Activated CD8-positive, alpha-beta memory T cell treated with anti-CD3 and anti-CD28 coated beads for 24 hours (primary cell): ENCODE data around the gene PTBP3.
"Not testable (repeated sequence)": the region's sequence is repeated elsewhere in the genome, so short reads cannot be mapped to it uniquely, and the experiment has no call there.

Experiments
- DNase-seq: peaks from one replicate; pipeline ENCODE4 v3.0.0-alpha.2; 2020

PTBP3 gene

GRCh38 chr9:112267086-112267485 is 66.3 kb downstream of the PTBP3 start:
- DNase-seq: not testable (repeated sequence)

DNA sequence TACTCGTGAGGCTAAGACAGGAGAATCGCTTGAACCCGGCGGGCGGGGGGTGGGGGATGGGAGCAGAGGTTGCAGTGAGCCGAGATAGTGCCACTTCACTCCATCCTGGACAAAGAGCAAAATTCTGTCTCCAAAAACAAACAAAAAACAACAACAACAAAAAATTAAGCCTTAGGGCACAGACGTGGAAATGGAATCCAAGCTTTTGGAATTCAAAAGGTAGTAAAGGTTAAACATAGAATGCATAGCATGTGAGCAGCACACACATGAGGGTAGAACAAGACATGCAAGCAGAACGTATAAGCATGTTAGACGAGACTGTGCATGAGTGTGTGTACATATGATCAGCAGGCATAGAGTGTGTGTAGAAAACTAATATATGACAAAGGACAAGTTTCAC is 68.0 kb downstream of the PTBP3 start:
- DNase-seq: no peak

- no peak for DNase-seq
These were observed 70.8 kb downstream of the PTBP3 start for GRCh38 chr9:112262577-112262976.

DNA sequence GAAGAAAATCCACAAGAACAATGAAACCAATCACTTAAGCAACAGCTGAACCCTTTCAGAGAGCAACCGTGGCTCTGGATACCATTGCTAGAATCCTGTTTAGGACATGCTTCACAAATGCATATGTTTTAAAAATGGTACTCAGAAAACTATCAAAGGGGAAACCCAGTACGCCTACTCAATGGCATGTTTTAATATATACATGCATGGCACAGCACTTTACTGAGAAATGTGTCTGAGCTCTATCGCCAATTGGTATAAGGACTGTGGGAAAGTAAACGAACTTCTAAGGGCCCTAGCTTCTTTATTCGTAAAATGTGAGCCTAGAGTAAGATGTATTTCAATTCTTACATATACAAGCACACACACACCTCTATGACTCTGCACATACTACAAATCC is 72.3 kb downstream of the PTBP3 start:
- DNase-seq: no peak

DNA sequence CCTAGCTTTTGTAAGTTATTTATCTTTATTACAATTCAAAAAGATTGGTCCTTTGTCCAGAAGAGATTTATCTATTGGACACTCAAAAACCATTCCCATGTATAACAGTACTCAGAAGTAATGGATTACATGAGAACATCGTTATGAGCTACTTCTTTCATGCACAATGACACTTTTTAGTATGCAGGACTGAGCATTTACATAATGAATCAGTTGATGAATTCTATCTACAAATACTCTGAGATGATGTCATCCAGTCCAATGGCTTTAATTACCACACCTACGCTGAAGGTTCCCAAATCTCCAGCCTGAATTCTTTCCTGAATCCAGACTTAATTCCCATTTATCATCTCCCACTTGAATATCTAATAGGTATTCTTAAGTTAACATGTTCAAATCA is 75.3 kb downstream of the PTBP3 start:
- no peak for DNase-seq

GRCh38 chr9:112252194-112252593 is 81.2 kb downstream of the PTBP3 start:
- DNase-seq: no peak

DNA sequence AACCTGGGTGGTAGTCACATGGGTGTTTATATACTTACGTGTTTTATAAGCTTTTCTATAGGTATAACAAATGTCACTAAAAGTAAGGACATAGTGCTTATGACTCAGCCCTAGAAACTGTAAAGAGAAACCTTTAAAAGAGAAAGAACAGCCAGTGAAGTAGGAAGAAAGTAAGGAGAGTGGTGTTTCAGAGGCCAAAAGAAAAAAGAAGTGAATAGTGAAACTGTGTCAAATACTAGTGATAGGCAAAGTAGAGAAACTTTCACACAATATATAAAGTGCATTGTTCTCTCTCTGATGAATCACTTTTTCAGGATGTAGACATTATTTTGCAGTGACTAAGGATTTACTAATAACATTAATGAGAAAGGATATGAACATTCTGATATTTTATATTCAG is 84.1 kb downstream of the PTBP3 start:
- DNase-seq: no peak

GRCh38 chr9:112248722-112249121 is 84.7 kb downstream of the PTBP3 start:
- no peak for DNase-seq

DNA sequence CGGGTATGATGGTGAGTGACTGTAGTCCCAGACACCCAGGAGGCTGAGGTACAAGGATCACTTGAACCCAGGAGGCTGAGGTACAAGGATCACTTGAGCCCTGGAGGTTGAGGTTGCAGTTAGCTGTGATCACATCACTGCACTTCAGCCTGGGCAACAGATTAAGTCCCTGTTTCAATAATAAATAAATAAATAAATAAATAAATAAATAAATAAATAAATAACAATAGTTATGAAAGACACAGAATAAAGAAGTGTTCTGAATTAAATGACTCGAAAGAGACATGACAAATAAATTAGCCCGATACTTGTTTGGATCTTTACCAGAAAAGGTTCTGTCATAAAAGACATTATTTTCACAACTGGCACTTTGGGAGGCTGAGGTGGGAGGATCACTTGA is 86.3 kb downstream of the PTBP3 start:
- DNase-seq: no peak

GRCh38 chr9:112245126-112245525 is 88.3 kb downstream of the PTBP3 start:
- DNase-seq: no peak

DNA sequence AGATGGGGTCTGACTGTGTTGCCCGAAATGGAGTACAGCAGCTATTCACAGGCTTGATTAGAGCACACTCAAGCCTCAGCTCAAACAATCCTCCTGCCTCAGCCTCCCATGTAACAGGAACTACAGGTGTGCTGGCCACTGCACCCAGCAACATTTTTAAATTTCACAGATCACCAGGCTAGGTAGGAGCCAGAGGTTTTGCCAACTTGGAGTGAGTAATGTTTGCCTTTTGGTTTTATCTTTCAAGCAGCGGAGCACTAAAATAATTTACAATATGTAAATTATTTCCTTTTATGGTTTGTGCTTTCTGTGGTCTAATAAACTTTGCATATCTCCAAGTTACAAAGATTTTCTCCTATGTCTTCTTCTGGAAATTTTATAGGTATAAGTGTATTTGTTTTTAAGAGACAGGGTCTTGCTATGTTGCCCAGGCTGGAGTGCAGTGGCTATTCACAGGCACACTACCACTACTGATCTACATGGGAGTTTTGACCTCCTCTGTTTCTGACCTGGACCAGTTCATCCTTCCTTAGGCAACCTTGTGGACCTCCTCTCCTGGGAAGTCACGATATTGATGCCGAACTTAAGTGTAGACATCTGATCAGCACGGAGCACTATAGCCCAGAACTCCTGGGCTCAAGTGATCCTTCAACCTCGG is 91.1 kb downstream of the PTBP3 start:
- DNase-seq: no peak

- no peak for DNase-seq
These were observed 91.9 kb downstream of the PTBP3 start for GRCh38 chr9:112241491-112241890.

DNA sequence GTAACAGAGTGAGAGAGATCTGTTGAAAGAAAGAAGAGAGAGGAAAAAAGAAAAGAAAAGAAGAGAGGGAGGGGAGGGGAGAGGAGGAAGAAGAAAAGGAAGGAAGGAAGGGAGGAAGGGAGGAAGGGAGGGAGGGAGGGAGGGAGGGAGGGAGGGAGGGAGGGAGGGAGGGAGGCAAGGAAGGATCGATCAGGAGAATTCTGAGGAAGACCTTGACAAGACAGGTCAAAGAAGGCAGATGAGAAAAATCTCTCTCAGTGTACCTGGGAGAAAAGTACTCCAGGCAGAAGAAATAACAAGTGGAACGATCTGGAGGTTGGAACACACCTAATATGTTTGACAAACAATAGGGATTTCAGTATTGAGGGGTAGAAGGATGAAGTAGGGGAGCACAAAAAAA is 93.7 kb downstream of the PTBP3 start:
- no peak for DNase-seq

DNA sequence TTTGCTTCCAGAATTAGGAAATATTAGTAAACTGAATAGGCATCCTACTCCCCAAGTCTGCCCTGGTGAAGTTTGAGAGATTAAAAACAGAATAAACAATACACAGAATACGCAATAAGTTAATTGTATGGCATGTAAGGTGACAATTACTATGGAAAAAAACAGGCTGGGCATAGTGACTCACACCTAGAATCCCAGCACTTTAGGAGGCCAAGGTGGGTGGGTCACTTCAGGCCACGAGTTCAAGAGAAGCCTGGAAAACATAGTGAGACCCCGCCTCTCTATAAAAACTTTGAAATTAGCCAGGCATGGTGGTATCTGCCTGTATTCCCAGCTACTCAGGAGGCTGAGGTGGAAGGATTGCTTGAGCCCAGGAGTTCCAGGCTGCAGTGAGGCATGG is 94.1 kb downstream of the PTBP3 start:
- DNase-seq: no peak

DNA sequence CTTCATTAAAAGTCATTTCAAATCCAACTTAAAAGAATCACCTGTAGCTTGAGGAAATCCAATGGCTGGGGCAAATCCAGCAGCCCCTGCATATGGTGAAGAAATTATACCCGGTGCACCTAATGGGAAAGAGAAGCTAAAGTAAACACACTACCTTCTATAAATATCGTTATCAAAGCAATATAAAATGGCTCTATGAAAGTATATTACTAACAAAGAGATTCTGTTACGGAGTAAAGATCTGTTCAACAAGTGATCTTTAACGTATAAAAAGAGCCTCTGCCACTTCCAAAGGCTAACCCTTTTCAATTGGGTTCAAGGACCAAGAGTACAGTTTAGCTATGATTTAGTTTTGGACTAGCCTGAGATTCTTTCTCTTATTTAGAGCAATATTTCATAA is 98.6 kb downstream of the PTBP3 start:
- DNase-seq: no peak

DNA sequence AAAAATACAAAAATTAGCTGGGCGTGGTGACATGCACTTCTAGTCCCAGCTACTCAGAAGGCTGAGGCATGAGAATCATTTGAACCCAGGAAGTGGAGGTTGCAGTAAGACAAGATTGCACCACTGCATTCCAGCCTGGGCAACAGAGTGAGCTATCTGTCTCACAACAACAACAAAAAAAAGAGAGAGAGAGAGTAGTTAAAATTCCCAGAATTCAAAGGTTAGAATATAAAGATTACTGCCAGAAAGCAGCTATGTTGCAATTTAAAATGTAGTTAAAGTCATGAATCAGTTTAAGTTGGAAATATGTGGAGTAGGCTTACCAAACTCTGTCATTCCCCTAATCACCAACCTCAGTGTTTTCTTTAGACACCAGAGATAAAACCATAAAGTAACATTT is 99.7 kb downstream of the PTBP3 start:
- DNase-seq: no peak

GRCh38 chr9:112232233-112232632 is 101.2 kb downstream of the PTBP3 start:
- DNase-seq: no peak

GRCh38 chr9:112226091-112226490 is 107.3 kb downstream of the PTBP3 start:
- no peak for DNase-seq

DNA sequence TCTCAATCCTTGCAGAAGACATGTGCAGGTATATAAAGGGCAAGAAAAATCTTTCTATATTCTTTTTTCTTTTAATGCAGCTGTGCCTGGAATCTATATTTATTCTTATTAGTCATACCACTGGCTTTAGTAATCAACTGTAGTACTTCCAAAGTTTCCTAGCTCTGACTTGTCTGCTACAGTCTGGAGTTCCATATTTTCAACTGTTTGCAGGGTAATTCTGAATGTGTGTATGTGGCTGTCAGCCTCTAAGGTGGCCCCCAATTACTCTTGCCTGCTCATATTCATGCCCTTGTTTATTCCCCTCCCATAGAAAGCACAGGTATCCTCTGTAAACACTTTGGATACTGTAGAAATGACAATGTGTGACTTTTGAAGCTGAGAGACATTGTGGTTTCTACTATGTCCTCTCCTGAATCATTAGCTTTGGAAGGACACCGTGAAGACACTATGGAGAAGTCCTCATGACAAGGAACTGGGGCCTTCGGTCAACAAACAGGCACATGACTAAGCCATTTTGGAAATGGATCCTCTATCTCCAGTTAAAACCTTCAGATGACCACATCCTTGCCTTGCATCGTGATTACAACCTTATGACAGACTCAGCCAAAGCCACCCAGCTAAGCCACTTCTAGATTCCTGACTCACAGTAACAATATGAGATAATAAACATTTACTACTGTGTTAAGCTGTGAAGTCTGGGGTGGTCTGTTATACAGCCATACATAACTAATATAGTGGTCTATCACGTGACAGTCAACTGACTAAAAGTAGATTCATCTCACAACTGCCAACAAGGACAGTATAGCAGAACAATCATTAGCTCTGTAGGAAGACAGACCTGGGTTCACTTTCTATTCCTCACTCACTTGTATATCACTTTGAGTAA is 108.8 kb downstream of the PTBP3 start:
- DNase-seq: no peak

GRCh38 chr9:112218908-112219307 is 114.5 kb downstream of the PTBP3 start:
- DNase-seq: no peak

DNA sequence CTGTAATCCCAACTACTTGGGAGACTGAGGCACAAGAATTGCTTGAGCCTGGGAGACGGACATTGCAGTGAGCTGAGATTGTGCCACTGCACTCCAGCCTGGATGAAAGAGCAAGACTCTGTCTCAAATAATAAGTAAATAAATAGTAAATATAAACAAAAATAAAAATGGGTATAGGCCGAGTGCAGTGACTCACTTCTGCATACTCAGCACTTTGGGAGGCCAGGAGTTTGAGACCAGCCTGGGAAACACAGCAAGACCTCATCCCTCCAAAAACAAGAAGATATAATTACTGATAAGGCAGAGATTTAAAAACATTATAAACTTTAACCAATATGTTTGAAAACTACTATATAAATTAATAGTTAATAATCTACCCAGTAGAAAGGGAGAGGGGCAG is 120.5 kb downstream of the PTBP3 start:
- no peak for DNase-seq

- DNase-seq: no peak
These were observed 126.0 kb downstream of the PTBP3 start for GRCh38 chr9:112207451-112207850.

- no peak for DNase-seq
These were observed 129.9 kb downstream of the PTBP3 start for GRCh38 chr9:112203536-112203935.

- no peak for DNase-seq
These were observed 132.7 kb downstream of the PTBP3 start for GRCh38 chr9:112200711-112201110.

GRCh38 chr9:112198646-112199045 is 134.8 kb downstream of the PTBP3 start:
- DNase-seq: no peak
